NCI-H2029 treated with DMSO at 0.1 percent for 48 hours (cell line): ENCODE measurements around the gene TMEM156.
"Not testable (repeated sequence)": the region's sequence is repeated elsewhere in the genome, so short reads cannot be mapped to it uniquely, and the experiment has no call there.

Source experiments
- DNase-seq: peaks from one replicate; lab custom pipeline; 2025; lab: John Stamatoyannopoulos, UW

Gene TMEM156

GRCh38 chr4:38957893-38958292, 74.3 kb downstream of the TMEM156 start:
- DNase-seq = no peak

GRCh38 chr4:38957261-38957815, 74.9 kb downstream of the TMEM156 start:
- no peak for DNase-seq

GRCh38 chr4:38955957-38956356, 76.3 kb downstream of the TMEM156 start:
- DNase-seq = no peak

GRCh38 chr4:38954727-38955126, 77.5 kb downstream of the TMEM156 start:
- DNase-seq = no peak

GRCh38 chr4:38952017-38952416, 80.2 kb downstream of the TMEM156 start:
- no peak for DNase-seq

- no peak for DNase-seq
Observed at GRCh38 chr4:38951598-38951997, 80.6 kb downstream of the TMEM156 start.

GRCh38 chr4:38950734-38951133, 81.5 kb downstream of the TMEM156 start:
- no peak for DNase-seq

GRCh38 chr4:38950159-38950558, 82.0 kb downstream of the TMEM156 start:
- DNase-seq = no peak

- no peak for DNase-seq
Observed at GRCh38 chr4:38949411-38950051, 82.7 kb downstream of the TMEM156 start.

- no peak for DNase-seq
Observed at GRCh38 chr4:38948551-38948950, 83.7 kb downstream of the TMEM156 start.

- no peak for DNase-seq
Observed at GRCh38 chr4:38946919-38947318, 85.3 kb downstream of the TMEM156 start.

GRCh38 chr4:38944440-38944839, 87.8 kb downstream of the TMEM156 start:
- no peak for DNase-seq

- DNase-seq = no peak
Observed at GRCh38 chr4:38943343-38943742, 88.9 kb downstream of the TMEM156 start.

- not testable (repeated sequence) for DNase-seq
Observed at GRCh38 chr4:38941906-38942305, 90.3 kb downstream of the TMEM156 start.

- DNase-seq = no peak
Observed at GRCh38 chr4:38940476-38940875, 91.7 kb downstream of the TMEM156 start.

- no peak for DNase-seq
Observed at GRCh38 chr4:38939165-38939564, 93.0 kb downstream of the TMEM156 start.

- no peak for DNase-seq
Observed at GRCh38 chr4:38935391-38936073, 96.7 kb downstream of the TMEM156 start.

- DNase-seq = no peak
Observed at GRCh38 chr4:38931125-38931524, 101.1 kb downstream of the TMEM156 start.

GRCh38 chr4:38930707-38931106, 101.5 kb downstream of the TMEM156 start:
- DNase-seq = no peak

GRCh38 chr4:38930204-38930603, 102.0 kb downstream of the TMEM156 start:
- DNase-seq = no peak

- DNase-seq = no peak
Observed at GRCh38 chr4:38928974-38929373, 103.2 kb downstream of the TMEM156 start.

- no peak for DNase-seq
Observed at GRCh38 chr4:38928568-38928967, 103.6 kb downstream of the TMEM156 start.

GRCh38 chr4:38926896-38927295, 105.3 kb downstream of the TMEM156 start:
- no peak for DNase-seq
